ENCODE measurements around the gene S100A16. TPM values are rescaled to one million over a fixed set of nuclear protein-coding genes. Genes with fewer than 3 reads are reported as not detected.

The S100A16 gene
- total and polyA plus RNA-seq, 4 donors: 70.6 to 182 (median 141) TPM

DNA sequence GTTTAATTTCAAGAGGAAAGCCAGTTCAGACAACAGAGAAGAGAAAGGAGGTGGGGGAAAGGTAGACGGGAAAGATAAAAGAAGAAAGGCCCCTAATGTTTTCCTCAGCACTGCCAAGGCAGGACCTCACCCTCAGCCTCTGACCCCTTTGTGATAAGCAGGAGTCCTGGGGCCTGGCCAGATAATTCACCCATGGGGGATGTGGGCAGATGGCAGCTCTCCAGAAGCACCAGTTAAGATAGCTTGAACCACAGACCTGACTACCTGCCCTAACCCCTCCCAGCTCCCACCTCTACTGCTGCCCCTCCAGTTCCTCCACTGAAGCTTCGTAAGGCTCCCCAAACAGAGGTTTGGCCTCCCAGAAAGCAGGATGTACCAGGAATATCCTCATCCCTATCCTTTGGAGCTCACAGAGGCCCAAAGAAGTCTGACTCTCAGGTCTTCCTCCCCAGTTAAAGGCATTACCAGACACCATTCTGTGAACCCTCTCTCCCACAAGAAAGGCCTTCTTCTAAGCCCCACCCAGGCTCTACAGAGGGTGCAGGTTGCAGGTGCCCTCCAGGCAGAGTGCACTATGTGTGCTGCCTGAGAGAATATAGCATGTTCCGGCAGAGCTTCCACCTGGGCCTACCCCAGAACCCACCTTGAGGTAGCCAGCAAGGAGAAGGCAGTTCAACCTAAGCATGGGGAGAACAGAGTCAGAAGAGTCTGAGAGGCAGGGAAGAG is 36.4 kb upstream of the S100A16 start:
- Histone ChIP-seq H3K9me3 (ENCODE audit: control insufficient read depth in 4 of 4, insufficient read depth in 3 of 4, low read length in 3 of 4) (no peaks in the 10 kb centered on the region), H3K27me3 (ENCODE audit: control insufficient read depth in 3 of 3, insufficient read depth in 3 of 3, low read length in 2 of 3) (no peaks in the 10 kb centered on the region), H3K27ac (ENCODE audit: low read depth in 1 of 2, low read length in 1 of 2) (no peak overlapping the region), H3K36me3 (ENCODE audit: control insufficient read depth in 4 of 4, insufficient read depth in 4 of 4, low read length in 4 of 4) (peaks cover 10 to 17% (median 13%) of the 10 kb centered on the region in 4 donors), H3K9ac (ENCODE audit: insufficient read depth in 1 of 2, low read length in 2 of 2) (no peak overlapping the region), H3K4me1 (ENCODE audit: control insufficient read depth in 5 of 5, insufficient read depth in 5 of 5, low read length in 5 of 5) (peaks cover 0 to 5% (median 0%) of the 10 kb centered on the region in 5 donors), H3K4me3 (no peak overlapping the region)
- DNase-seq (no peak), ATAC-seq (ENCODE audit: insufficient read depth, low FRiP score) (no peak)
- 65 to 73% methylated on average over 3 of the region's 3 CpGs for WGBS, 2 donors
- TF ChIP-seq, protein P1, sequence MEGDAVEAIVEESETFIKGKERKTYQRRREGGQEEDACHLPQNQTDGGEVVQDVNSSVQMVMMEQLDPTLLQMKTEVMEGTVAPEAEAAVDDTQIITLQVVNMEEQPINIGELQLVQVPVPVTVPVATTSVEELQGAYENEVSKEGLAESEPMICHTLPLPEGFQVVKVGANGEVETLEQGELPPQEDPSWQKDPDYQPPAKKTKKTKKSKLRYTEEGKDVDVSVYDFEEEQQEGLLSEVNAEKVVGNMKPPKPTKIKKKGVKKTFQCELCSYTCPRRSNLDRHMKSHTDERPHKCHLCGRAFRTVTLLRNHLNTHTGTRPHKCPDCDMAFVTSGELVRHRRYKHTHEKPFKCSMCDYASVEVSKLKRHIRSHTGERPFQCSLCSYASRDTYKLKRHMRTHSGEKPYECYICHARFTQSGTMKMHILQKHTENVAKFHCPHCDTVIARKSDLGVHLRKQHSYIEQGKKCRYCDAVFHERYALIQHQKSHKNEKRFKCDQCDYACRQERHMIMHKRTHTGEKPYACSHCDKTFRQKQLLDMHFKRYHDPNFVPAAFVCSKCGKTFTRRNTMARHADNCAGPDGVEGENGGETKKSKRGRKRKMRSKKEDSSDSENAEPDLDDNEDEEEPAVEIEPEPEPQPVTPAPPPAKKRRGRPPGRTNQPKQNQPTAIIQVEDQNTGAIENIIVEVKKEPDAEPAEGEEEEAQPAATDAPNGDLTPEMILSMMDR (IDR thresholded peaks at IDR 0.05; ENCODE audit: control extremely low read depth, extremely low read depth): no peak

GRCh38 chr1:153648000-153648643 is 35.2 kb upstream of the S100A16 start:
- Histone ChIP-seq H3K9ac (ENCODE audit: insufficient read depth in 1 of 2, low read length in 2 of 2) (no peak overlapping the region), H3K27me3 (ENCODE audit: control insufficient read depth in 3 of 3, insufficient read depth in 3 of 3, low read length in 2 of 3) (no peaks in the 10 kb centered on the region), H3K9me3 (ENCODE audit: control insufficient read depth in 4 of 4, insufficient read depth in 3 of 4, low read length in 3 of 4) (no peaks in the 10 kb centered on the region), H3K4me3 (no peak overlapping the region), H3K4me1 (ENCODE audit: control insufficient read depth in 5 of 5, insufficient read depth in 5 of 5, low read length in 5 of 5) (peaks cover 0 to 5% (median 0%) of the 10 kb centered on the region in 5 donors), H3K36me3 (ENCODE audit: control insufficient read depth in 4 of 4, insufficient read depth in 4 of 4, low read length in 4 of 4) (peaks cover 14 to 25% (median 21%) of the 10 kb centered on the region in 4 donors), H3K27ac (ENCODE audit: low read depth in 1 of 2, low read length in 1 of 2) (no peak overlapping the region)
- TF ChIP-seq, protein P1 (IDR thresholded peaks at IDR 0.05; ENCODE audit: control extremely low read depth, extremely low read depth): no peak
- no peak for ATAC-seq (ENCODE audit: insufficient read depth, low FRiP score)
- WGBS, 2 donors: 91% methylated on average over 10 of the region's 10 CpGs
- no peak for DNase-seq

- peaks cover 22 to 33% (median 23%) of the 10 kb centered on the region in 4 donors for H3K36me3 ChIP-seq (ENCODE audit: control insufficient read depth in 4 of 4, insufficient read depth in 4 of 4, low read length in 4 of 4)
- ATAC-seq (ENCODE audit: insufficient read depth, low FRiP score): no peak
- WGBS, 2 donors: 69 to 73% methylated on average over 2 of the region's 2 CpGs
These were observed 34.4 kb upstream of the S100A16 start for GRCh38 chr1:153647346-153647714.

More at GRCh38 chr1:153647346-153647714, 34.4 kb upstream of the S100A16 start:
- H3K4me1 ChIP-seq (ENCODE audit: control insufficient read depth in 5 of 5, insufficient read depth in 5 of 5, low read length in 5 of 5): peaks cover 0 to 5% (median 0%) of the 10 kb centered on the region in 5 donors
- no peak overlapping the region for H3K9ac ChIP-seq (ENCODE audit: insufficient read depth in 1 of 2, low read length in 2 of 2)
- H3K27ac ChIP-seq (ENCODE audit: low read depth in 1 of 2, low read length in 1 of 2): peak overlapping the region in 1 of 2 donors; percentile 13
- peak in 1 of 3 donors; percentile 23 for DNase-seq
- no peak overlapping the region for H3K4me3 ChIP-seq
- TF ChIP-seq, protein P1 (IDR thresholded peaks at IDR 0.05; ENCODE audit: control extremely low read depth, extremely low read depth): no peak
- H3K27me3 ChIP-seq (ENCODE audit: control insufficient read depth in 3 of 3, insufficient read depth in 3 of 3, low read length in 2 of 3): no peaks in the 10 kb centered on the region
- H3K9me3 ChIP-seq (ENCODE audit: control insufficient read depth in 4 of 4, insufficient read depth in 3 of 4, low read length in 3 of 4): no peaks in the 10 kb centered on the region

Data from lung (tissue), 12 donors.